Keratinocyte (primary cell): Measurements from ENCODE around the gene TP53I3.
"Not testable (repeated sequence)": the region's sequence is repeated elsewhere in the genome, so short reads cannot be mapped to it uniquely, and the experiment has no call there.

Experiments
- EZH2 ChIP-seq: IDR thresholded peaks from one replicate; pipeline ENCODE4 v1.6.1; 2012; ENCODE audit warnings: inconsistent platforms, mild to moderate bottlenecking, low read length, moderate library complexity
- TF ChIP-seq, protein P1 (sequence below), 3 experiments: IDR thresholded peaks in 1 of 3; conservative IDR thresholded peaks in 1 of 3; optimal IDR thresholded peaks in 1 of 3; 2 replicates in 2 of 3; 3 replicates in 1 of 3; pipeline versions ENCODE3 to v1.5.1; 2011; ENCODE audit warnings: low read length in 3 of 3, mild to moderate bottlenecking in 3 of 3, moderate library complexity in 2 of 3, control low read depth in 1 of 3, inconsistent platforms in 1 of 3; ENCODE audit not compliant: insufficient read depth in 2 of 3; ENCODE audit errors: extremely low read depth in 1 of 3

DNA sequence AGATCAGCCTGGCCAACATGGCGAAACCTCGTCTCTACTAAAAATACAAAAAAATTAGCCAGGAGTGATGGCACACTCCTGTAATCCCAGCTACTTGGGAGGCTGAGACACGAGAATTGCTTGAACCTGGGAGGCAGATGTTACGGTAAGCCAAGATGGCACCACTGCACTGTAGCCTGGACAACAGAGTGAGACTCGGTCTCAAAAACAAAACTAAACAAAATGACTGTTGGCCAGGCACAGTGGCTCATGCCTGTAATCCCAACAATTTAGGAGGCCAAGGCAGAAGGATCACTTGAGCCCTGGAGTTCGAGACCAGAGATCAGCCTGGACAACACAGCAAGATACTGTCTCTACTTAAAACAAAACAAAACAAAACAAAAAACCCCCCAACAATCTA, 41.5 kb downstream of the TP53I3 start:
- TF ChIP-seq, protein P1, sequence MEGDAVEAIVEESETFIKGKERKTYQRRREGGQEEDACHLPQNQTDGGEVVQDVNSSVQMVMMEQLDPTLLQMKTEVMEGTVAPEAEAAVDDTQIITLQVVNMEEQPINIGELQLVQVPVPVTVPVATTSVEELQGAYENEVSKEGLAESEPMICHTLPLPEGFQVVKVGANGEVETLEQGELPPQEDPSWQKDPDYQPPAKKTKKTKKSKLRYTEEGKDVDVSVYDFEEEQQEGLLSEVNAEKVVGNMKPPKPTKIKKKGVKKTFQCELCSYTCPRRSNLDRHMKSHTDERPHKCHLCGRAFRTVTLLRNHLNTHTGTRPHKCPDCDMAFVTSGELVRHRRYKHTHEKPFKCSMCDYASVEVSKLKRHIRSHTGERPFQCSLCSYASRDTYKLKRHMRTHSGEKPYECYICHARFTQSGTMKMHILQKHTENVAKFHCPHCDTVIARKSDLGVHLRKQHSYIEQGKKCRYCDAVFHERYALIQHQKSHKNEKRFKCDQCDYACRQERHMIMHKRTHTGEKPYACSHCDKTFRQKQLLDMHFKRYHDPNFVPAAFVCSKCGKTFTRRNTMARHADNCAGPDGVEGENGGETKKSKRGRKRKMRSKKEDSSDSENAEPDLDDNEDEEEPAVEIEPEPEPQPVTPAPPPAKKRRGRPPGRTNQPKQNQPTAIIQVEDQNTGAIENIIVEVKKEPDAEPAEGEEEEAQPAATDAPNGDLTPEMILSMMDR (optimal IDR thresholded peaks at IDR 0.05 in 1 of 3, IDR thresholded peaks at IDR 0.05 in 1 of 3, conservative IDR thresholded peaks at IDR 0.05 in 1 of 3; ENCODE audit: extremely low read depth in 1 of 3, insufficient read depth in 2 of 3, low read length in 3 of 3): not testable (repeated sequence)
- TF ChIP-seq EZH2: not testable (repeated sequence)
